ENCODE data around the gene TSPEAR.

The TSPEAR gene

GRCh38 chr21:44486302-44486701 is 225.1 kb downstream of the TSPEAR start:
- Histone ChIP-seq H3K27ac (ENCODE audit: low read depth, low read length) (no peak overlapping the region), H3K9me2 (replicated peaks; ENCODE audit: insufficient read depth, low read length) (no peaks in the 10 kb centered on the region), H3F3A (ENCODE audit: insufficient read depth) (no peaks in the 10 kb centered on the region), H2AFZ (ENCODE audit: low read depth, low read length, severe bottlenecking) (no peak overlapping the region), H3K36me3 (ENCODE audit: low read length) (no peaks in the 10 kb centered on the region), H4K20me1 (ENCODE audit: low read depth, low read length) (no peaks in the 10 kb centered on the region), H3K4me3 (ENCODE audit: insufficient read depth, low read length, poor library complexity, severe bottlenecking) (no peak overlapping the region), H3K4me2 (ENCODE audit: low read depth, low read length, poor library complexity, severe bottlenecking) (no peak overlapping the region), H3K79me2 (ENCODE audit: insufficient read depth, low read length) (no peaks in the 10 kb centered on the region), H3K9ac (ENCODE audit: low read length) (no peak overlapping the region), H3K27me3 (ENCODE audit: low read length) (no peaks in the 10 kb centered on the region), H3K9me3 (ENCODE audit: insufficient read depth, low read length) (no peaks in the 10 kb centered on the region)
- TF ChIP-seq CTCF (IDR thresholded peaks at IDR 0.05; ENCODE audit: insufficient read depth, low read length, poor library complexity, severe bottlenecking): no peak
- TF ChIP-seq EZH2phosphoT487 (conservative IDR thresholded peaks at IDR 0.05; ENCODE audit: low read length): no peak

- no peaks in the 10 kb centered on the region for H3K27me3 ChIP-seq (ENCODE audit: low read length)
- no peak overlapping the region for H3K27ac ChIP-seq (ENCODE audit: low read depth, low read length)
- no peak overlapping the region for H2AFZ ChIP-seq (ENCODE audit: low read depth, low read length, severe bottlenecking)
- no peaks in the 10 kb centered on the region for H4K20me1 ChIP-seq (ENCODE audit: low read depth, low read length)
- H3K4me3 ChIP-seq (ENCODE audit: insufficient read depth, low read length, poor library complexity, severe bottlenecking): no peak overlapping the region
- no peaks in the 10 kb centered on the region for H3K9me2 ChIP-seq (replicated peaks; ENCODE audit: insufficient read depth, low read length)
- H3K9ac ChIP-seq (ENCODE audit: low read length): no peak overlapping the region
- no peaks in the 10 kb centered on the region for H3K79me2 ChIP-seq (ENCODE audit: insufficient read depth, low read length)
- H3K36me3 ChIP-seq (ENCODE audit: low read length): no peaks in the 10 kb centered on the region
- H3K4me2 ChIP-seq (ENCODE audit: low read depth, low read length, poor library complexity, severe bottlenecking): no peak overlapping the region
- no peaks in the 10 kb centered on the region for H3K9me3 ChIP-seq (ENCODE audit: insufficient read depth, low read length)
- H3F3A ChIP-seq (ENCODE audit: insufficient read depth): no peaks in the 10 kb centered on the region
- no peak for TF ChIP-seq EZH2phosphoT487 (conservative IDR thresholded peaks at IDR 0.05; ENCODE audit: low read length)
- TF ChIP-seq CTCF (IDR thresholded peaks at IDR 0.05; ENCODE audit: insufficient read depth, low read length, poor library complexity, severe bottlenecking): no peak
Measured at GRCh38 chr21:44485796-44486195, 225.6 kb downstream of the TSPEAR start.

DNA sequence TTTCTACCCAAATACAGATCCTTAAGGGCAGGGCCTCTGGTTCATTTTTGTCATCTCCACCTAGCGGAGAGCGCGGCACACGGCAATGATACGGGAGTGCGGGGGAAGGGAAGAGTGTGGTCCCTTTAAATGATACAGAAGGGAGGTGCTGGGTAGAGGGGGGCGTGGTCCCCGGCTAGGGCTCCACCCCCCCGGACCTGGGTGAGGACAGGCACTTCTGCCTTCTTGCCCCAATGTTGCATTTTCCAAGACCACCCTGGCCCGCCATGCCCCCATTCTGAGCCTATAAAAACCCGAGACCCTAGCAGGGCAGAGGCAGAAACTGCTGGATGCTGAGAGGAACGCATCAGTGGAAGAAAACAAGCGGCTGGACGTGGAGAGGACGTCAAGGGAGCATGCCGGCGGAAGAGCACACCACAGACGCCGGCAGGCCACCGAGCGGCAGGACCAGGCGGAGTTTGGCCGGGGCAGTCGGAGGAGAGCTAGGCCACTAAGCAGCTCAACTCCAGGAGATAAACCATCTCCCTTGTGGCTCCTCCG is 226.0 kb downstream of the TSPEAR start:
- H3K9me2 ChIP-seq (replicated peaks; ENCODE audit: insufficient read depth, low read length): no peaks in the 10 kb centered on the region
- no peak overlapping the region for H3K4me3 ChIP-seq (ENCODE audit: insufficient read depth, low read length, poor library complexity, severe bottlenecking)
- no peak overlapping the region for H3K9ac ChIP-seq (ENCODE audit: low read length)
- no peaks in the 10 kb centered on the region for H3K79me2 ChIP-seq (ENCODE audit: insufficient read depth, low read length)
- H4K20me1 ChIP-seq (ENCODE audit: low read depth, low read length): no peaks in the 10 kb centered on the region
- no peak overlapping the region for H2AFZ ChIP-seq (ENCODE audit: low read depth, low read length, severe bottlenecking)
- H3K27me3 ChIP-seq (ENCODE audit: low read length): no peaks in the 10 kb centered on the region
- no peaks in the 10 kb centered on the region for H3F3A ChIP-seq (ENCODE audit: insufficient read depth)
- TF ChIP-seq CTCF (IDR thresholded peaks at IDR 0.05; ENCODE audit: insufficient read depth, low read length, poor library complexity, severe bottlenecking) (no peak), EZH2phosphoT487 (conservative IDR thresholded peaks at IDR 0.05; ENCODE audit: low read length) (no peak)
- H3K9me3 ChIP-seq (ENCODE audit: insufficient read depth, low read length): no peaks in the 10 kb centered on the region
- H3K36me3 ChIP-seq (ENCODE audit: low read length): no peaks in the 10 kb centered on the region
- H3K4me2 ChIP-seq (ENCODE audit: low read depth, low read length, poor library complexity, severe bottlenecking): no peak overlapping the region
- H3K27ac ChIP-seq (ENCODE audit: low read depth, low read length): no peak overlapping the region

Measured in SU-DHL-6 (cell line).